BLaER1 treated with 17β-estradiol and CSF1 and Interleukin-3, amounts not matched to agents 10 nM and 100 nM (cell line): ENCODE data around the gene QRSL1.

ENCODE experiments used
- H3K27ac ChIP-seq, 11 experiments: shearing (Covaris generic); formaldehyde crosslinking; 2 replicates each; pipeline ENCODE4 v1.8.1; 2022
- H3K27me3 ChIP-seq, 11 experiments: shearing (Covaris generic); formaldehyde crosslinking; 2 replicates each; pipeline ENCODE4 v1.8.1; 2022
- H3K36me3 ChIP-seq, 11 experiments: shearing (Covaris generic); formaldehyde crosslinking; 2 replicates each; pipeline ENCODE4 v1.8.1; 2022
- H3K4me1 ChIP-seq, 10 experiments: shearing (Covaris generic); formaldehyde crosslinking; 2 replicates each; pipeline ENCODE4 v1.8.1; 2022
- H3K4me2 ChIP-seq, 11 experiments: shearing (Covaris generic); formaldehyde crosslinking; 2 replicates each; pipeline ENCODE4 v1.8.1; 2022
- H3K4me3 ChIP-seq, 10 experiments: shearing (Covaris generic); formaldehyde crosslinking; 2 replicates each; pipeline ENCODE4 v1.8.1; 2022
- H3K9ac ChIP-seq, 11 experiments: shearing (Covaris generic); formaldehyde crosslinking; 2 replicates each; pipeline ENCODE4 v1.8.1; 2022
- H3K9me3 ChIP-seq, 11 experiments: shearing (Covaris generic); formaldehyde crosslinking; replicated peaks in 1 of 11; 2 replicates each; pipeline ENCODE4 v1.8.1; 2022
- H4K20me1 ChIP-seq, 11 experiments: shearing (Covaris generic); formaldehyde crosslinking; 2 replicates each; pipeline ENCODE4 v1.8.1; 2022
- Cebpa-rat ChIP-seq, 11 experiments: shearing (Covaris generic); IDR thresholded peaks; 2 replicates each; pipeline ENCODE4 v1.8.1; 2022

QRSL1 gene

GRCh38 chr6:106677282-106677681, 47.9 kb downstream of the QRSL1 start:
- Histone ChIP-seq H3K27ac (no peak overlapping the region), H3K4me1 (peaks cover 0 to 11% (median 8%) of the 10 kb centered on the region in 10 experiments; a peak in 14 of 20 replicates), H4K20me1 (no peaks in the 10 kb centered on the region), H3K4me2 (peak overlapping the region in 8 of 11 experiments; percentile 3 to 59 (median 26); a peak in 14 of 22 replicates), H3K4me3 (no peak overlapping the region), H3K27me3 (no peaks in the 10 kb centered on the region), H3K9me3 (peaks cover 0 to 16% (median 8%) of the 10 kb centered on the region in 11 experiments; a peak in 11 of 22 replicates), H3K36me3 (no peaks in the 10 kb centered on the region), H3K9ac (no peak overlapping the region)
- no peak for TF ChIP-seq Cebpa-rat (IDR thresholded peaks at IDR 0.05)

- H3K4me3 ChIP-seq, result no peak overlapping the region
- H3K4me1 ChIP-seq, result peaks cover 0 to 28% (median 13%) of the 10 kb centered on the region in 10 experiments; a peak in 11 of 20 replicates
- no peak overlapping the region for H3K9ac ChIP-seq
- no peaks in the 10 kb centered on the region for H3K27me3 ChIP-seq
- no peaks in the 10 kb centered on the region for H4K20me1 ChIP-seq
- no peaks in the 10 kb centered on the region for H3K36me3 ChIP-seq
- TF ChIP-seq Cebpa-rat (IDR thresholded peaks at IDR 0.05), result no peak
- H3K27ac ChIP-seq, result no peak overlapping the region
- H3K9me3 ChIP-seq, result peaks cover 0 to 7% (median 0%) of the 10 kb centered on the region in 11 experiments; a peak in 4 of 22 replicates
- peak overlapping the region in 5 of 11 experiments; percentile 17 to 64 (median 41); a peak in 7 of 22 replicates for H3K4me2 ChIP-seq
These were observed 54.6 kb downstream of the QRSL1 start for GRCh38 chr6:106684011-106684410.

GRCh38 chr6:106685833-106686232, 56.5 kb downstream of the QRSL1 start:
- no peaks in the 10 kb centered on the region for H4K20me1 ChIP-seq
- no peaks in the 10 kb centered on the region for H3K36me3 ChIP-seq
- no peaks in the 10 kb centered on the region for H3K27me3 ChIP-seq
- H3K4me1 ChIP-seq, result peaks cover 0 to 33% (median 13%) of the 10 kb centered on the region in 10 experiments; a peak in 11 of 20 replicates
- no peak overlapping the region for H3K4me2 ChIP-seq
- no peak overlapping the region for H3K4me3 ChIP-seq
- H3K27ac ChIP-seq, result no peak overlapping the region
- no peak overlapping the region for H3K9ac ChIP-seq
- H3K9me3 ChIP-seq, result peaks cover 0 to 7% (median 0%) of the 10 kb centered on the region in 11 experiments; a peak in 4 of 22 replicates
- no peak for TF ChIP-seq Cebpa-rat (IDR thresholded peaks at IDR 0.05)

- no peak for TF ChIP-seq Cebpa-rat (IDR thresholded peaks at IDR 0.05)
These were observed 59.0 kb downstream of the QRSL1 start for GRCh38 chr6:106688177-106688951.

GRCh38 chr6:106692112-106692818, 62.9 kb downstream of the QRSL1 start:
- H3K4me3 ChIP-seq, result no peak overlapping the region
- no peak overlapping the region for H3K27ac ChIP-seq
- H3K36me3 ChIP-seq, result no peaks in the 10 kb centered on the region
- H3K4me1 ChIP-seq, result peaks cover 6 to 61% (median 37%) of the 10 kb centered on the region in 10 experiments; a peak in 18 of 20 replicates
- H3K27me3 ChIP-seq, result no peaks in the 10 kb centered on the region
- H3K9ac ChIP-seq, result no peak overlapping the region
- TF ChIP-seq Cebpa-rat (IDR thresholded peaks at IDR 0.05), result no peak
- peaks cover 0 to 4% (median 0%) of the 10 kb centered on the region in 11 experiments; a peak in 4 of 22 replicates for H3K9me3 ChIP-seq
- H4K20me1 ChIP-seq, result no peaks in the 10 kb centered on the region
- H3K4me2 ChIP-seq, result peak overlapping the region in 1 of 11 experiments; percentile 78; a peak in 1 of 22 replicates

More at GRCh38 chr6:106688177-106688951, 59.0 kb downstream of the QRSL1 start:
- Histone ChIP-seq H3K4me1 (peaks cover 0 to 31% (median 8%) of the 10 kb centered on the region in 10 experiments; a peak in 11 of 20 replicates), H3K36me3 (no peaks in the 10 kb centered on the region), H4K20me1 (no peaks in the 10 kb centered on the region), H3K9ac (no peak overlapping the region), H3K4me3 (no peak overlapping the region), H3K9me3 (peaks cover 0 to 7% (median 0%) of the 10 kb centered on the region in 11 experiments; a peak in 3 of 22 replicates), H3K27ac (no peak overlapping the region), H3K4me2 (peak overlapping the region in 3 of 11 experiments; percentile 1 to 43 (median 5); a peak in 3 of 22 replicates), H3K27me3 (no peaks in the 10 kb centered on the region)

GRCh38 chr6:106692819-106693208, 63.4 kb downstream of the QRSL1 start:
- peaks cover 6 to 67% (median 42%) of the 10 kb centered on the region in 10 experiments; a peak in 18 of 20 replicates for H3K4me1 ChIP-seq
- H4K20me1 ChIP-seq, result no peaks in the 10 kb centered on the region
- H3K9ac ChIP-seq, result no peak overlapping the region
- no peak for TF ChIP-seq Cebpa-rat (IDR thresholded peaks at IDR 0.05)
- peak overlapping the region in 5 of 11 experiments; percentile 28 to 92 (median 78); a peak in 7 of 22 replicates for H3K4me2 ChIP-seq
- peaks cover 0 to 4% (median 0%) of the 10 kb centered on the region in 11 experiments; a peak in 4 of 22 replicates for H3K9me3 ChIP-seq
- H3K36me3 ChIP-seq, result no peaks in the 10 kb centered on the region
- H3K27me3 ChIP-seq, result no peaks in the 10 kb centered on the region
- no peak overlapping the region for H3K4me3 ChIP-seq
- no peak overlapping the region for H3K27ac ChIP-seq

- Histone ChIP-seq H3K4me1 (peaks cover 6 to 67% (median 48%) of the 10 kb centered on the region in 10 experiments; a peak in 18 of 20 replicates), H3K9me3 (peaks cover 0 to 4% (median 0%) of the 10 kb centered on the region in 11 experiments; a peak in 4 of 22 replicates), H3K36me3 (no peaks in the 10 kb centered on the region), H3K4me2 (peak overlapping the region in 8 of 11 experiments; percentile 28 to 92 (median 62); a peak in 12 of 22 replicates), H3K27me3 (no peaks in the 10 kb centered on the region), H3K27ac (no peak overlapping the region), H3K4me3 (no peak overlapping the region), H3K9ac (no peak overlapping the region), H4K20me1 (no peaks in the 10 kb centered on the region)
- no peak for TF ChIP-seq Cebpa-rat (IDR thresholded peaks at IDR 0.05)
These were observed 64.0 kb downstream of the QRSL1 start for GRCh38 chr6:106693418-106693817.

GRCh38 chr6:106694343-106694742, 65.0 kb downstream of the QRSL1 start:
- peak overlapping the region; percentile 14 to 92 (median 61); a peak in 19 of 22 replicates for H3K4me2 ChIP-seq
- H3K9ac ChIP-seq, result no peak overlapping the region; a peak in 1 of 22 replicates
- no peak overlapping the region for H3K4me3 ChIP-seq
- H3K9me3 ChIP-seq, result peaks cover 0 to 4% (median 0%) of the 10 kb centered on the region in 11 experiments; a peak in 4 of 22 replicates
- H3K36me3 ChIP-seq, result no peaks in the 10 kb centered on the region
- no peak overlapping the region for H3K27ac ChIP-seq
- no peaks in the 10 kb centered on the region for H3K27me3 ChIP-seq
- no peak for TF ChIP-seq Cebpa-rat (IDR thresholded peaks at IDR 0.05)
- no peaks in the 10 kb centered on the region for H4K20me1 ChIP-seq
- peaks cover 6 to 67% (median 50%) of the 10 kb centered on the region in 10 experiments; a peak in 18 of 20 replicates for H3K4me1 ChIP-seq
